HepG2 (cell line): ENCODE data around the gene CCDC117. TPM values are rescaled to one million over a fixed set of nuclear protein-coding genes. Genes with fewer than 3 reads are reported as not detected.

ENCODE experiments used
- CEBPG ChIP-seq: IDR thresholded peaks from 2 replicates; pipeline ENCODE4 v1.6.1; 2016
- DMAP1 ChIP-seq: IDR thresholded peaks from 2 replicates; pipeline ENCODE4 v1.6.1; 2016
- HDAC1 ChIP-seq: sonication (generic); formaldehyde crosslinking; IDR thresholded peaks from 2 replicates; pipeline ENCODE4 v1.5.1; 2020; ENCODE audit warnings: mild to moderate bottlenecking, missing genetic modification reagents
- JUNB ChIP-seq: sonication (generic); formaldehyde crosslinking; IDR thresholded peaks from 2 replicates; pipeline ENCODE4 v1.8.0; 2022; ENCODE audit warnings: missing genetic modification reagents, mild to moderate bottlenecking, borderline replicate concordance
- MED13 ChIP-seq: sonication (generic); formaldehyde crosslinking; IDR thresholded peaks from 2 replicates; pipeline ENCODE4 v1.5.0; 2020; ENCODE audit warnings: missing genetic modification reagents
- MED8 ChIP-seq: sonication (generic); formaldehyde crosslinking; IDR thresholded peaks from 2 replicates; pipeline ENCODE4 v1.8.1; 2023; ENCODE audit warnings: mild to moderate bottlenecking, missing genetic modification reagents; ENCODE audit not compliant: insufficient replicate concordance
- MEIS1 ChIP-seq: sonication (generic); formaldehyde crosslinking; IDR thresholded peaks from 2 replicates; pipeline ENCODE4 v1.9.0; 2021; ENCODE audit warnings: mild to moderate bottlenecking, missing genetic modification reagents, moderate library complexity, borderline replicate concordance
- NR2F6 ChIP-seq, 2 experiments: IDR thresholded peaks; 2 replicates each; pipeline ENCODE4 v1.6.1; 2016; ENCODE audit warnings: antibody characterized with exemption in 1 of 2, mild to moderate bottlenecking in 1 of 2
- POGZ ChIP-seq: sonication (generic); formaldehyde crosslinking; IDR thresholded peaks from 2 replicates; pipeline ENCODE4 v1.4.0; 2020; ENCODE audit warnings: mild to moderate bottlenecking, missing genetic modification reagents
- RFXAP ChIP-seq: sonication (generic); formaldehyde crosslinking; IDR thresholded peaks from 2 replicates; pipeline ENCODE4 v1.4.0; 2020; ENCODE audit warnings: missing genetic modification reagents, borderline replicate concordance
- SP5 ChIP-seq: IDR thresholded peaks from 2 replicates; pipeline ENCODE4 v1.6.1; 2016; ENCODE audit warnings: low read depth, borderline replicate concordance
- TAF1 ChIP-seq: sonication (generic); formaldehyde crosslinking; IDR thresholded peaks from 2 replicates; pipeline ENCODE4 v1.4.0; 2020; ENCODE audit warnings: missing genetic modification reagents
- TBP ChIP-seq: sonication (generic); formaldehyde crosslinking; IDR thresholded peaks from 2 replicates; pipeline ENCODE4 v1.5.0; 2020; ENCODE audit warnings: missing genetic modification reagents
- YEATS4 ChIP-seq: sonication (generic); formaldehyde crosslinking; IDR thresholded peaks from 2 replicates; pipeline ENCODE4 v1.4.0; 2020; ENCODE audit warnings: missing genetic modification reagents, borderline replicate concordance
- ZNF205 ChIP-seq: IDR thresholded peaks from 2 replicates; pipeline ENCODE4 v1.6.1; 2018; ENCODE audit warnings: missing biosample characterization, missing genetic modification reagents
- ZNF563 ChIP-seq: sonication (generic); formaldehyde crosslinking; IDR thresholded peaks from 2 replicates; pipeline ENCODE4 v1.8.0; 2022; ENCODE audit warnings: mild to moderate bottlenecking, moderate library complexity, missing genetic modification reagents
- ZNF616 ChIP-seq: sonication (generic); formaldehyde crosslinking; IDR thresholded peaks from 2 replicates; pipeline ENCODE4 v1.5.0; 2020; ENCODE audit warnings: low read depth, mild to moderate bottlenecking, missing genetic modification reagents
- ZNF713 ChIP-seq: sonication (generic); formaldehyde crosslinking; IDR thresholded peaks from 2 replicates; pipeline ENCODE4 v1.4.0; 2020; ENCODE audit warnings: mild to moderate bottlenecking, missing genetic modification reagents
- ZNF746 ChIP-seq: sonication (generic); formaldehyde crosslinking; IDR thresholded peaks from 2 replicates; pipeline ENCODE4 v1.8.0; 2022; ENCODE audit warnings: mild to moderate bottlenecking, missing genetic modification reagents
- ZNF781 ChIP-seq: sonication (generic); formaldehyde crosslinking; IDR thresholded peaks from 2 replicates; pipeline ENCODE4 v1.5.1; 2020; ENCODE audit warnings: borderline replicate concordance, mild to moderate bottlenecking, missing genetic modification reagents; ENCODE audit errors: not compliant biosample characterization
- polyA plus RNA-seq, 8 experiments: library from polyadenylated mRNA; depleted of rRNA in 3 of 8; stranded (reverse) in 7 of 8; unstranded in 1 of 8; fragments of >200 nt; fragmentation: Illumina TruSeq in 4 of 8; extraction: Trizol in 4 of 8; gene quantifications; 2 replicates each; pipeline versions ENCODE4 v1.2.1 to v1.2.3, GENCODE V29; 2011 to 2016; ENCODE audit warnings: low read depth in 4 of 8, missing spikeins in 1 of 8, mixed read lengths in 1 of 8; ENCODE audit not compliant: insufficient read depth in 1 of 8
- total RNA-seq, 5 experiments: library from RNA; depleted of rRNA; stranded (reverse); fragments of >200 nt; fragmentation: Illumina TruSeq; extraction: Trizol; gene quantifications; 2 replicates each; pipeline ENCODE4 v1.2.3, GENCODE V29; 2016; ENCODE audit warnings: low read depth in 1 of 5
- TF ChIP-seq, protein P1 (sequence below): sonication (generic); formaldehyde crosslinking; IDR thresholded peaks from 2 replicates; pipeline ENCODE4 v1.4.0; 2020; ENCODE audit warnings: missing genetic modification reagents, borderline replicate concordance
- TF ChIP-seq, protein P2 (sequence below): sonication (generic); formaldehyde crosslinking; conservative IDR thresholded peaks from 2 replicates; pipeline ENCODE4 v1.5.0; 2020; ENCODE audit warnings: missing genetic modification reagents
- TF ChIP-seq, protein P3 (sequence below): sonication (generic); formaldehyde crosslinking; IDR thresholded peaks from 2 replicates; pipeline ENCODE4 v1.8.0; 2022; ENCODE audit warnings: mild to moderate bottlenecking, missing genetic modification reagents

CCDC117 gene
- total and polyA plus RNA-seq, 2 of the 13 experiments (the other 11 are each of a cell fraction or from before 2014, with no cell fraction given), result 12.6 to 34.2 TPM

DNA sequence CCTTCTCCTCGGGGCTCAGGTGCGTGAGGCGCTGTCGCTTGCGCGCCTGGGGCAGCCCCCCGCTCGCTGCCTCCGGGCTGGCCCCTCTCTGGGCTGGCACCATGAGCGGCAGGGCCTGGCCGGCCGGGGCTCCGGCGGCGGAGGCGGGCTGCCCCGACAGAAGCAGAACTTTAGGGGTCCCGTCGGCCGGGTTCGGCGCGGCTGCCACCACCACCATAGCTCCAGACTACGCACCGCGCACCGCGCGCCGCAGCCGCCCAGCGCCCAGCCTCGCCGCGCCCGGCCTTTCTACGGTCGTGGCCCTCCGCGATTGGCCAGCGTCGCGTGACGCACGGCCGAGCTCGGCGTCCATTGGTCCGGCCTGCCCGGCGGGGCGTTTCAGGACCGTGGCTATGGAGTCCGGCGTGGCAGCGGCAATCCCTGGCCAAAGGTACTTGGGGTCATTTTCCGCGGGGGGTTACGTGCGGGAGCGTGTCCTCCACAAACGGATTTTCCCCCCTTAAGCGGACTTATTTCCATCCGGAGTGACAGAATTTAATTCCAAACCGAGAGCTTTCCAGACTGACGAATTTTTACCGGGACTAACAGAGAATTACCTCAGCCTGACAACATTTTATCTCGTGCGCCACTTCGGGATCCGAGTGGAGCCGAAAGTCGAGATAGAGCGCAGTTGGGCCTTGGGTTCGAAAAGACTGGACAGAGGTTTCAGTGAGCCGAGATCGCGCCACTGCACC is 28.0 kb downstream of the CCDC117 start, which contains the start of gene XBP1 (continued):
- TF ChIP-seq CEBPG (CRISPR knock-in tag) (peak; percentile 12; the same call in 1 of the 2 replicates), DMAP1 (CRISPR knock-in tag) (peak; percentile 79), HDAC1 (peak; percentile 78; the same call in 1 of the 2 replicates), MEIS1 (peak; percentile 39; the same call in 1 of the 2 replicates), ZNF713 (CRISPR knock-in tag) (0 out of 2 replicates have a peak, but pooled peaks have one; percentile 94), MED8 (CRISPR knock-in tag) (peak; percentile 91), TBP (CRISPR knock-in tag) (no peak), JUNB (peak; percentile 18; the same call in 1 of the 2 replicates), TAF1 (CRISPR knock-in tag) (peak; percentile 96), SP5 (CRISPR knock-in tag) (no peak), ZNF746 (no peak; the same call in 1 of the 2 replicates), POGZ (CRISPR knock-in tag) (peak; percentile 55), NR2F6 (IDR thresholded peaks at IDR 0.05) (peak; percentile 43; the same call in 1 of the 2 replicates), NR2F6 (CRISPR knock-in tag; IDR thresholded peaks at IDR 0.05) (peak; percentile 74), YEATS4 (CRISPR knock-in tag) (peak; percentile 91; the same call in 1 of the 2 replicates), ZNF781 (peak; percentile 75), ZNF205 (CRISPR knock-in tag) (no peak), ZNF616 (peak; percentile 8; the same call in 1 of the 2 replicates), ZNF563 (CRISPR knock-in tag) (peak; percentile 82), RFXAP (peak; percentile 97), MED13 (CRISPR knock-in tag) (no peak)
- TF ChIP-seq, protein P1, sequence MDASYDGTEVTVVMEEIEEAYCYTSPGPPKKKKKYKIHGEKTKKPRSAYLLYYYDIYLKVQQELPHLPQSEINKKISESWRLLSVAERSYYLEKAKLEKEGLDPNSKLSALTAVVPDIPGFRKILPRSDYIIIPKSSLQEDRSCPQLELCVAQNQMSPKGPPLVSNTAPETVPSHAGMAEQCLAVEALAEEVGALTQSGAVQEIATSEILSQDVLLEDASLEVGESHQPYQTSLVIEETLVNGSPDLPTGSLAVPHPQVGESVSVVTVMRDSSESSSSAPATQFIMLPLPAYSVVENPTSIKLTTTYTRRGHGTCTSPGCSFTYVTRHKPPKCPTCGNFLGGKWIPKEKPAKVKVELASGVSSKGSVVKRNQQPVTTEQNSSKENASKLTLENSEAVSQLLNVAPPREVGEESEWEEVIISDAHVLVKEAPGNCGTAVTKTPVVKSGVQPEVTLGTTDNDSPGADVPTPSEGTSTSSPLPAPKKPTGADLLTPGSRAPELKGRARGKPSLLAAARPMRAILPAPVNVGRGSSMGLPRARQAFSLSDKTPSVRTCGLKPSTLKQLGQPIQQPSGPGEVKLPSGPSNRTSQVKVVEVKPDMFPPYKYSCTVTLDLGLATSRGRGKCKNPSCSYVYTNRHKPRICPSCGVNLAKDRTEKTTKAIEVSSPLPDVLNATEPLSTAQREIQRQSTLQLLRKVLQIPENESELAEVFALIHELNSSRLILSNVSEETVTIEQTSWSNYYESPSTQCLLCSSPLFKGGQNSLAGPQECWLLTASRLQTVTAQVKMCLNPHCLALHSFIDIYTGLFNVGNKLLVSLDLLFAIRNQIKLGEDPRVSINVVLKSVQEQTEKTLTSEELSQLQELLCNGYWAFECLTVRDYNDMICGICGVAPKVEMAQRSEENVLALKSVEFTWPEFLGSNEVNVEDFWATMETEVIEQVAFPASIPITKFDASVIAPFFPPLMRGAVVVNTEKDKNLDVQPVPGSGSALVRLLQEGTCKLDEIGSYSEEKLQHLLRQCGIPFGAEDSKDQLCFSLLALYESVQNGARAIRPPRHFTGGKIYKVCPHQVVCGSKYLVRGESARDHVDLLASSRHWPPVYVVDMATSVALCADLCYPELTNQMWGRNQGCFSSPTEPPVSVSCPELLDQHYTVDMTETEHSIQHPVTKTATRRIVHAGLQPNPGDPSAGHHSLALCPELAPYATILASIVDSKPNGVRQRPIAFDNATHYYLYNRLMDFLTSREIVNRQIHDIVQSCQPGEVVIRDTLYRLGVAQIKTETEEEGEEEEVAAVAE (CRISPR knock-in tag), result no peak; the same call in 1 of the 2 replicates
- TF ChIP-seq, protein P2, sequence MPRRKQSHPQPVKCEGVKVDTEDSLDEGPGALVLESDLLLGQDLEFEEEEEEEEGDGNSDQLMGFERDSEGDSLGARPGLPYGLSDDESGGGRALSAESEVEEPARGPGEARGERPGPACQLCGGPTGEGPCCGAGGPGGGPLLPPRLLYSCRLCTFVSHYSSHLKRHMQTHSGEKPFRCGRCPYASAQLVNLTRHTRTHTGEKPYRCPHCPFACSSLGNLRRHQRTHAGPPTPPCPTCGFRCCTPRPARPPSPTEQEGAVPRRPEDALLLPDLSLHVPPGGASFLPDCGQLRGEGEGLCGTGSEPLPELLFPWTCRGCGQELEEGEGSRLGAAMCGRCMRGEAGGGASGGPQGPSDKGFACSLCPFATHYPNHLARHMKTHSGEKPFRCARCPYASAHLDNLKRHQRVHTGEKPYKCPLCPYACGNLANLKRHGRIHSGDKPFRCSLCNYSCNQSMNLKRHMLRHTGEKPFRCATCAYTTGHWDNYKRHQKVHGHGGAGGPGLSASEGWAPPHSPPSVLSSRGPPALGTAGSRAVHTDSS (CRISPR knock-in tag), result no peak
- TF ChIP-seq, protein P3, sequence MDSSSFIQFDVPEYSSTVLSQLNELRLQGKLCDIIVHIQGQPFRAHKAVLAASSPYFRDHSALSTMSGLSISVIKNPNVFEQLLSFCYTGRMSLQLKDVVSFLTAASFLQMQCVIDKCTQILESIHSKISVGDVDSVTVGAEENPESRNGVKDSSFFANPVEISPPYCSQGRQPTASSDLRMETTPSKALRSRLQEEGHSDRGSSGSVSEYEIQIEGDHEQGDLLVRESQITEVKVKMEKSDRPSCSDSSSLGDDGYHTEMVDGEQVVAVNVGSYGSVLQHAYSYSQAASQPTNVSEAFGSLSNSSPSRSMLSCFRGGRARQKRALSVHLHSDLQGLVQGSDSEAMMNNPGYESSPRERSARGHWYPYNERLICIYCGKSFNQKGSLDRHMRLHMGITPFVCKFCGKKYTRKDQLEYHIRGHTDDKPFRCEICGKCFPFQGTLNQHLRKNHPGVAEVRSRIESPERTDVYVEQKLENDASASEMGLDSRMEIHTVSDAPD (CRISPR knock-in tag), result no peak
